Posterior vena cava (tissue), 2 donors: ENCODE results near the gene CCDC175. TPM values are rescaled to one million over a fixed set of nuclear protein-coding genes. Genes with fewer than 3 reads are reported as not detected.

Experiments used
- DNase-seq: peaks from one replicate; pipeline ENCODE4 v3.0.0-alpha.2; 2020; ENCODE audit warnings: low spot score
- intact Hi-C, 2 donors: fragments of 100-400 bp; cut with DNase I; formaldehyde crosslinking; loops; one replicate each; pipeline versions ENCODE4 v1.14.1 to v1.14.2; 2022 to 2023
- total RNA-seq, 2 donors: library from RNA; stranded (reverse); fragmentation: NEBNext Ultra II Directional; extraction: Animal tissue kit (Norgen Biotek cat#: 25700); gene quantifications; one replicate each; pipeline ENCODE4 v1.2.1, GENCODE V29; 2021
- donor health status: DM: yes; HTN: yes; CAD: no.
- donor health status: DM: yes; HTN: yes; CAD: no.

Gene CCDC175
- total RNA-seq, 2 donors from 2014 or later: 0.10 TPM; not detected in 1

DNA sequence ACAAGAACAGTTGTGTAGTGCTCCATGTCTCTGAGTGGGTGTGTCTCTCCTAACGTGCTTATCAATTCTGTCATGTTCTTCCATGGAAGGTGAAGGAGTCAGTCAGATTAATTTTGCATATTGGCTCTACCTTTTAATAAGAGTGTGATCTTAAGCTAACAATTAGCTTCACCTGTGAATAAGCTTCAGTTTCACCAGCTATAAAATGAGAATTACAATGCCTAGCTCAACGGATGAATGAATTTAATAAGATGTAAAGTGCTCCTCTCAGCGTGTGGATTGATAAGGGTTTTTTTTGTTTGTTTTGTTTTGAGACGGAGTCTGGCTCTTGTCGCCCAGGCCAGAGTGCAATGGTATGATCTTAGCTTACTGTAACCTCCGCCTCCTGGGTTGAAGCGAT, 32.7 kb downstream of the CCDC175 start:
- intact Hi-C loops: no loop called here
- DNase-seq: no peak

- intact Hi-C loops: no loop called here
- DNase-seq: no peak
Measured at GRCh38 chr14:59541731-59542130, 34.9 kb downstream of the CCDC175 start.

DNA sequence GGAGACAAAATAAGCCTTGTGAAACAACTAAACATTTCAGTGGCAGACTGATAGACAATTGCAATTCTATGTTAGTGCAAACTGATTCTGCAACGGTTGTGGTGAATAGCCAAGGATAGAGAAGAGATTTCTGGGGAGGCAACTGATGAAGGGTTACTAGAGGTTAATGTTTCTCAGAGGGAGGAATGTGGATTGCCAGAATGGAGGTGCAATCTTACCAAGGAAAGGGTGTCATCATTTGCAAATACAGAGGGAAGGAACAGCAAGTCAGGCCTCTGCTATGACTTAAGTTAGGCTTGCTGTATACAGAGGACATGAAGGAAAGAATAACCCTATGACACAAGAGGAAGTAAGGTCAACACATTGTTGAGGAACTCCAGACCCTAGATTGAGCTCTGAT, 35.8 kb downstream of the CCDC175 start:
- no peak for DNase-seq
- intact Hi-C loops: no loop called here

DNA sequence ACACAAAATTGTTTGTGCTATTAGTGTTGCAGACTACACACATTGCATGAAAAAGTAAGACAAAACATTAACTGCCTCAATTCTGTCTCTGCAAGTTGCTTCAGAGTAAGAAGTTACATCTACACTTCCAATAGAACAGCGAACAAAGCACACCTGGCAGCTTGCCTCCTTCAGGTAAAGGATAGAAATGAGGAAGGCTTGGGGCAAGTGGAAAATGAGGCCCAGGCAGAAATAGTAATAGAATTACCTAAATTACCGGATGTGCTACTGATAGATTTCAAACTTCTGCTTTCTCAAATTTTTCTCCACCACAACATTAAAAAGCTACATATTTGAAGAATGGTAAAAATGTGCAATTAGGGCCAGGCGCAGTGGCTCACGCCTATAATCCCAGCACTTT, 37.7 kb downstream of the CCDC175 start:
- no peak for DNase-seq
- intact Hi-C loops: no loop called here

DNA sequence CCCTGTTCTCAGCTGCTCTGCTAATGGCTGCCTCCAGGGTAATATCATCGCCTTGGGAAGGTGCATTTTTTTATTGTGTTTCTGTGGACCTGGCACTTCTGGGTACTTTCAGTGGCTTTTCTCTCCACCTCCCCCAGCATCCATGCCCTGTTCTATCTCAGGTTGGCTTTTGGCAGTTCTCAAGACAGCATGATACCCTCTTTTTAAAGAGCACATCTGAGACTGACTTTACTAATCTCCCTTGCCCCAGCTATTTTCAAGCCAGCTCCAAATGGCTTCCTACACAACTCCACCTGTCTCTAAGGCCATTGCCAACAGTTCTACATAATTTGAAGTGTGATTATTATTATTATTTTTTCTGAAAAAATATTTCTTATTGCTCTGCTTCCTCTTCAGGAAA, 39.1 kb downstream of the CCDC175 start:
- no peak for DNase-seq
- intact Hi-C loops: no loop called here

DNA sequence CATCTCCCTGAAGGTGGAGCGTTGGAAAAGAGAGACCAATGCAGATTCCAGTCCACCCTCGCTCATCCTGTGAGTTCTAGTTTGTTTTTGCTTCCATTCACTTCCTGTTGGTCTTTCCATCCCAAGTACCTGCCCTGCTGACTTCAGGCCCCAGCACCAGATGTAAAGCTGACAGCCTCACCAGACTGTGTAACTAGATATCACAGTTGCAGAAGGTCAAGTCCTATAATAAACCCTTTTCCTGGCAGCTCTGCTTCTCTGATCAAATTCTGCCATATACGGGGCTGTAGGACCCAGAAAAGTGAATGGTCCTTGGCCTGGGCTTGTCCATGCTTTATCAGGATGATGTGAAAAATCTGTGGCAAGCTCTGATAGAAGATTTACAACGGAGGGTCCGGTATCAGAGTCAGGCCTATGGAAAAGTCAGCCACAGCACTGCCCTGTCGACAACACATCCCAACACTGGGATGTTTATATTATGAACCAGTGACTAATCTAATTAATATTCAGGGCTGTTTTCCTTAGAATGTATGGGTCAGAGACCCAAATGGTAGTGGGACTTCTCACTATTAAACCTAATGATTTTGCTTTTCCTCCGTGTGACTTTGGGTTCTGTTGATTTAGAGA, 42.1 kb downstream of the CCDC175 start:
- intact Hi-C loops: no loop called here
- no peak for DNase-seq

DNA sequence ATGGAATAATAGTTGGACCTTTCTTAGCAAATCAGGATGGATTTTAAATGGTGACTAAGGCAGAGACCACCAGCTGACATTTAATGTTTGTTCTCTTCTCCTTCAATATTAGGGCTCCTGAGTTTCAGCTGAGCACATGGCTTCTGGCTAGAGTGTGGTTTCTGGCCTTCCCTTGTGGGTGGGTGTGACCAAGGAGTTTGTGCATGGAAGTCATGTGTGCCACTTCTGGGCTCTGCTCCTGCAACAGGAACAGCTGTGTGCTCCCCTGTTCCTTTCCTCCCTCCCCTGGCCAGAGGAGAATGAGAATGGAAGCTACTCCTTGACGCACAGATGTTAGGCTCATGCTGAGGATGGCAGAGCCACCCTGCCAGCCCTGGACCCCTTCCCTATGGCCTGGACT, 44.2 kb downstream of the CCDC175 start:
- DNase-seq: no peak
- intact Hi-C loops: no loop called here

- intact Hi-C loops: no loop called here
- no peak for DNase-seq
Measured at GRCh38 chr14:59530349-59530748, 46.3 kb downstream of the CCDC175 start.

DNA sequence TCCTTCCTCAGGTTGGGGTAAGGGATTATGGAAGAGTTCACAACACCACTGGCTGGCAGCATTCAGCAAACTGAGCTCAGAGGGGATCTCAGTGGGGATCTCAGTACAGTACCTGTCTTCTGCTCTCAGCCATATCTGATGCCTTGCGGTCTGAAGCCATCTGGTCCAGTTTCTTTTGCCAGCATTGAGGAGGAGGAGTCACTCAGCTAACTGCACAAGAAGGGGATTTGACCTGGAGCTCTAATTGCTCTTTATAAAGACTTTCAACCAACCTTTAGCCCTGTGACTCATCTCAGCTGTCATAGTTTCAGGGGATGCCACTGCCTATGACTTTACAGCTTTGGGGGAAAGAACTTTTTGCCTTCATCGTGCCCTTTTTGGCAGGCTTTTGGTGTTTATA, 47.4 kb downstream of the CCDC175 start:
- no peak for DNase-seq
- intact Hi-C loops: no loop called here

DNA sequence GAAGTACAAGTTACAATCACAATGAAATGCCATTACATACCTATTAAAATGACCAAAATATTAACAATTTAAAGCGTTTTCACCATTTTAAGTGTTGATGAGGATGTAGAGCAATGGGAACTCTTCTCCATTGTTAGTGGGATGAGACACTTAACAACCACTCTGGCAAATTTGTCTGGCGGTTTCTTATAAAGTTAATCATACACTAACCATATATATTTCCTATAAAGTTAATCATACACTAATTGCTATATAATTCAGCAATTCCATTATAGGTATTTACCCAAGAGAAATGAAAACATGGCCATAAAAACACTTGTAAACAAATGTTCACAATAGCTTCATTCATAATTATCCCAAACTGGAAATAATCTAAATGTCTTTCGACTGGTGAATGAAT, 56.4 kb downstream of the CCDC175 start:
- intact Hi-C loops: no loop called here
- no peak for DNase-seq

- intact Hi-C loops: no loop called here
- no peak for DNase-seq
Measured at GRCh38 chr14:59511916-59512575, 64.6 kb downstream of the CCDC175 start.

DNA sequence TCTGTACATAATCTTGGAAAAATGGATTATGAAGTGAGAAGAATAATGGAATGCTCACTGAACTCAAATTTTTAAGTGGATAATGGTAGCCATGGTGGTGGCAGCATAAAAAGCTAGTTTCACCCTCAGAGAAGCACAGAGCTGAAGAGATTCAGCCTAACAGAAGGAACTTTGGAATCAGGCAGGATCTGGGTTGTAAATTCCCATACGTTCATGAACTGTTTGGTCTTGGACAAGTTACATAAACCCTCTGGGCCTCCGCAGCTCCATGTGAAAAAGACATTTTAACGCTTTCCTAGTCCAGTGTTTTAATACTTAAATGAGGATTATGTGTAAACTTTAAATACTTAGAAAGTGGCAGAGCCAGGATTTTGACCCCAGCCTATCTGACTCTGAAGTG, 65.6 kb downstream of the CCDC175 start:
- intact Hi-C loops: no loop called here
- DNase-seq: no peak

DNA sequence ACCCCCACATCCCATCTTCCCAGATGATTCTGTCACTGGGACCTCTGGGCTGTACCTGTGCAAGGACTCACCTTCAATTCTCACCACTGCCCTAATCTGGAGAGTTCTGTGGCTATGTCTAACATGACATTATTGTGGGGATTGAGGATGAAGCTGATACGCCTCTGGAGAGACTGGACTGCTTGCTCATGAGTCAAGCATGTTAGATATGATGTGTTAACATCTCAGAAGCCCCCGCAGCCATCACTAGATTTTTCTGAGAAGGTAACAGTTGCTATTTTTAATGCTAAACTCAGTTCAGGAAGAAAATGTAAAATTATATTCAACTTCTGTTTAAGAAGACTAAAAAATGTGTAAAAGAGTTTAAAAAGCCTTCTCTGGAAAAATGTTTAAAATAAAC, 66.6 kb downstream of the CCDC175 start:
- no peak for DNase-seq
- intact Hi-C loops: no loop called here

- DNase-seq: no peak
- intact Hi-C loops: no loop called here
Measured at GRCh38 chr14:59509101-59509500, 67.5 kb downstream of the CCDC175 start.

DNA sequence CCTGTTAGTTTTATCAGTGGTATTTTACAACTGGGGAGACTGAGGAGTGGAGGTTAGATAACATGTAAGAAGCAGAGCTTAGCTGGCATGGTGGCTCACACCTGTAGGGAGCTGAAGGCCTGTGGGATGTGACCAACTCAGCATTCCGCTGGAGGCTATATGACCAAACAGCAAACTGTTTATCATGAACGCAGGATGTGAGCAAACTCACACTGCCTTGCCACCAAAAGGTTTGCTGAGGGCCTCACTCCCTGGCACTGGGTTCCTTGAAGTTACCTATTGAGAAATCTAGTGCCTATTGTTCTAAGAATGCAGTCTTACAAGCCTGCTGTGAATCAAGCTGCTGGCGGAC, 68.9 kb downstream of the CCDC175 start:
- intact Hi-C loops: no loop called here
- DNase-seq: no peak

- DNase-seq: no peak
- intact Hi-C loops: no loop called here
Measured at GRCh38 chr14:59507063-59507751, 69.4 kb downstream of the CCDC175 start.

DNA sequence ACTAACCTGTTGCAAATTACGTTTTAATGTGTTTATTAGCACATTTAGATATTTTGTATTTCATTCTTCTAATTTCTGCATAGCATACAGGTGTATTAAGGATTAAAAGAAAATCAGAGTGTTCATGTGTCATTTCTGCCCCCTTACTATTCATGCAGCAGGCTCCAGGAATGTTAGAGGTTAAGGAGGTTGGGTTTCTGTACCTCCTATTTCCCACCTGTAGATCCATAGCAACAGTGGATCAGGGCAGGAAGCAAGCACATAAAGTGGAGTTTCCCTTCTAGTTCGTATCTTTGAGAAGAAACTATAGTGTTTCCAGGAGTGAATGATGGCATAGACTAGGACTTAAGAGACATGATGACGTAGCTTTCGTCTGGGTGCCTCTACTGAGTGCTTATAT, 73.4 kb downstream of the CCDC175 start:
- DNase-seq: no peak
- intact Hi-C loops: no loop called here

DNA sequence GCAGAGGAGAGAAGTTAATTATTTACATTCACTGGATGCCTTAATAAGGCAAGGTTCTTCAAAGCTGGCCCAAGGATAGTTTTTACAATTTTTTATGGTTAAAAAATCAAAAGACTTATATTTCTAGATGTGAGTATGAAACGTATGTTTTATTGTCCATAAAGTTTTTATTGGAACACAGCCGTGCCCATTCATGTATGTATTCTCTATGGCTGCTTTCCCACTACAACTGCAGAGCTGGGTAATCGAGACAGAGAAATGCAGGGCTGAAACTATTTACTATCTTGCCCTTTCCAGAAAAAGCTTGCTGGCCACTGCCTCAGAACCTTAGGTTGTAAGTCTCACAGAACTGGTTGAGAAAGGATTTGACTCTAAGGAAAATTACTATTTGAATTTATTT, 75.9 kb downstream of the CCDC175 start:
- DNase-seq: no peak
- intact Hi-C loops: no loop called here

DNA sequence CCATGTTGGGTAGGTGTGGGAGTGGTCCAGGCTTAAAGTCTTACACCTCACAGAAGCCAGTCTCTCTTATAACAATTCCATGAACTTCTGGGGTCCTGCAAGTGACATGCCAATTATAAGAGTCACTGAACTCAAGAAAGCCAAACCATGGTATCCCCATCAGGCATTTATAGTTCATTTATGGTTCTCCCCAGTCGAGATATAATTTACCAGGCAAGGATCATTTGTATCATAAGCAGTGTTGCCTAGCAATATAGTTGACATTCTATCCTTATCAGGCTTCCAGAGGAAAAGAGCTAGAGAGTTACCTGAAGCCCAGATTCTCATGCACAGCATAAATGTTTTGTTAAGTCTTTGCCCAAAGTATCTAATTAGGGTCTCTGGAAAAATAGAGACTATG, 84.2 kb downstream of the CCDC175 start:
- intact Hi-C loops: no loop called here
- DNase-seq: no peak

GRCh38 chr14:59490756-59491155, 85.9 kb downstream of the CCDC175 start:
- DNase-seq: no peak
- intact Hi-C loops: no loop called here

DNA sequence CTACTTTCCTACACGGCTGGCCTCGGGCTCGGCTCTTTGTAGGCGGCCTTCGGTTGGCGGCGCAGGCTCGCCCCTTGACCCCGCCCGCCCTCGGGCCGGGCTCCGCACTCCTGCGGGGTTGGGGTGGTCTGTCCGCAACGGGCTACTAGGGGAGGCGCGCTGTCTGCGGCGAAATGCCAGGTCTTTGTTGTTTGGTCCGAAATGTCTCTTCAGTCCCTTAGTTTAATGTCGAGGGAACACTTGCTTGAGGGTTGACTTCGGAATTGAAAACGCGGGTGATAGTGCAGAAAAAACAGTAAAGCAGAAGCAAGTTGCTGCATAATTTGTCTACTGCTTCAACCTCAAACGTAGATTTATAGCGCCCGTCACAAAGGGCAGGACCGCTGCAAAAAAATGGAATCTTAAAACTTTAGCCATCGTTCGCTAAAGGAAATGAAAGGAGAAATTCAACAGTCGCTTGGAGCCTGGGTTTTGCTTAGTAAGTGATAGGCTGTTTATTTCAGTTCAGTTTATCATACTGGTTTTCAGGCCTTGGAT, 91.9 kb downstream of the CCDC175 start:
- intact Hi-C loops: no loop called here
- DNase-seq: no peak
